SK-N-SH (cell line): ENCODE data around the gene KIF1A. TPM values are rescaled to one million over a fixed set of nuclear protein-coding genes. Genes with fewer than 3 reads are reported as not detected.

ENCODE experiments used
- CTCF ChIA-PET: fragments of 300-600, 350-600 bp; formaldehyde crosslinking; extraction: SDS; loops from one replicate; lab custom pipeline; 2021; lab: Yijun Ruan, JAX
- POLR2A ChIA-PET: fragments of 350-600 bp; sonication (Branson Sonifier 250); formaldehyde crosslinking; extraction: SDS; loops from one replicate; lab custom pipeline; 2020; ENCODE audit warnings: antibody characterized with exemption, inconsistent platforms; lab: Yijun Ruan, JAX
- DNase-seq: peaks from one replicate; pipeline ENCODE4 v3.0.0; 2012
- H2AFZ ChIP-seq: fragments of 200-600 bp; sonication (generic); 2 replicates; pipeline ENCODE4 v1.8.1; 2016; ENCODE audit warnings: antibody characterized with exemption, mild to moderate bottlenecking, low read depth
- H3F3A ChIP-seq: fragments of 200-600 bp; sonication (generic); replicated peaks from 2 replicates; pipeline ENCODE3; 2016; ENCODE audit warnings: antibody characterized with exemption, mild to moderate bottlenecking; ENCODE audit not compliant: insufficient read depth
- H3K27ac ChIP-seq, 2 experiments: fragments of 200-500 bp in 1 of 2; fragments of 200-600 bp in 1 of 2; sonication (Bioruptor generic) in 1 of 2; sonication (generic), shearing (Covaris generic) in 1 of 2; 2 replicates each; pipeline versions ENCODE4 v1.5.1 to v1.6.1; 2014 to 2016; ENCODE audit warnings: low read depth in 2 of 2, inconsistent platforms in 1 of 2, low read length in 1 of 2, mild to moderate bottlenecking in 1 of 2, mixed read lengths in 1 of 2
- H3K27me3 ChIP-seq: fragments of 200-600 bp; sonication (generic), shearing (Covaris generic); 2 replicates; pipeline ENCODE4 v1.6.1; 2016; ENCODE audit warnings: mixed run types; ENCODE audit not compliant: insufficient read depth
- H3K36me3 ChIP-seq, 2 experiments: fragments of 200-500 bp in 1 of 2; fragments of 200-600 bp in 1 of 2; sonication (Bioruptor generic) in 1 of 2; sonication (generic) in 1 of 2; replicated peaks in 1 of 2; 2 replicates each; pipeline versions ENCODE3 to v1.5.1; 2014 to 2016; ENCODE audit warnings: low read length in 1 of 2, mild to moderate bottlenecking in 1 of 2; ENCODE audit not compliant: insufficient read depth in 2 of 2, control insufficient read depth in 1 of 2
- H3K4me1 ChIP-seq, 2 experiments: fragments of 200-500 bp in 1 of 2; fragments of 200-600 bp in 1 of 2; sonication (Bioruptor generic) in 1 of 2; sonication (generic), shearing (Covaris generic) in 1 of 2; 2 replicates each; pipeline versions ENCODE4 v1.5.1 to v1.6.1; 2014 to 2016; ENCODE audit warnings: low read depth in 1 of 2, low read length in 1 of 2, mixed run types in 1 of 2; ENCODE audit not compliant: insufficient read depth in 2 of 2, control insufficient read depth in 1 of 2
- H3K4me2 ChIP-seq: fragments of 200-600 bp; sonication (generic), shearing (Covaris generic); 2 replicates; pipeline ENCODE4 v1.6.1; 2017; ENCODE audit warnings: mixed run types
- H3K4me3 ChIP-seq, 2 experiments: fragments of 200-500 bp in 1 of 2; fragments of 200-600 bp in 1 of 2; sonication (Bioruptor generic) in 1 of 2; sonication (generic), shearing (Covaris generic) in 1 of 2; 2 replicates each; pipeline versions ENCODE4 v1.5.1 to v1.8.1; 2014 to 2016; ENCODE audit warnings: low read depth in 2 of 2, inconsistent platforms in 1 of 2, low read length in 1 of 2, mild to moderate bottlenecking in 1 of 2, mixed read lengths in 1 of 2, moderate library complexity in 1 of 2
- H3K79me2 ChIP-seq: fragments of 200-600 bp; sonication (generic); 2 replicates; pipeline ENCODE4 v1.8.1; 2017; ENCODE audit warnings: mild to moderate bottlenecking; ENCODE audit not compliant: insufficient read depth
- H3K9ac ChIP-seq: fragments of 200-600 bp; sonication (generic); 2 replicates; pipeline ENCODE4 v1.6.1; 2017; ENCODE audit warnings: mixed run types
- H3K9me2 ChIP-seq: fragments of 200-600 bp; sonication (generic); 2 replicates; pipeline ENCODE4 v1.6.1; 2017; ENCODE audit warnings: mixed run types
- H3K9me3 ChIP-seq: fragments of 200-600 bp; sonication (generic); 2 replicates; pipeline ENCODE4 v1.6.1; 2017; ENCODE audit warnings: mixed run types, mild to moderate bottlenecking, moderate library complexity
- H4K20me1 ChIP-seq: fragments of 200-600 bp; sonication (generic); 2 replicates; pipeline ENCODE4 v1.6.1; 2017; ENCODE audit warnings: mild to moderate bottlenecking, mixed run types; ENCODE audit not compliant: insufficient read depth
- CHD2 ChIP-seq: fragments of 150-350 bp; IDR thresholded peaks from 2 replicates; pipeline ENCODE4 v1.6.1; 2018; ENCODE audit warnings: low read length; ENCODE audit not compliant: partially characterized antibody
- ELF1 ChIP-seq: IDR thresholded peaks from 2 replicates; pipeline ENCODE4 v1.4.0; 2012
- FOXM1 ChIP-seq: IDR thresholded peaks from 2 replicates; pipeline ENCODE4 v1.4.0; 2012; ENCODE audit warnings: low read depth, mild to moderate bottlenecking
- GABPA ChIP-seq: IDR thresholded peaks from 2 replicates; pipeline ENCODE4 v1.4.0; 2012; ENCODE audit warnings: low read depth, mild to moderate bottlenecking
- IRF3 ChIP-seq: fragments of 150-350 bp; IDR thresholded peaks from 2 replicates; pipeline ENCODE4 v1.6.1; 2016; ENCODE audit warnings: mild to moderate bottlenecking, low read depth, low read length
- MAX ChIP-seq: IDR thresholded peaks from 2 replicates; pipeline ENCODE4 v1.4.0; 2012; ENCODE audit warnings: low read depth
- MEF2A ChIP-seq: IDR thresholded peaks from 2 replicates; pipeline ENCODE4 v1.4.0; 2012; ENCODE audit warnings: low read depth, borderline replicate concordance
- MXI1 ChIP-seq: IDR thresholded peaks from 2 replicates; pipeline ENCODE4 v1.6.1; 2012; ENCODE audit warnings: mild to moderate bottlenecking, low read depth, low read length, improper control_type of control experiment
- POLR2AphosphoS5 ChIP-seq: IDR thresholded peaks from 2 replicates; pipeline ENCODE4 v1.6.1; 2012; ENCODE audit warnings: low read depth, low read length
- RAD21 ChIP-seq: IDR thresholded peaks from 2 replicates; pipeline ENCODE4 v1.6.1; 2012; ENCODE audit warnings: mild to moderate bottlenecking, low read length
- RCOR1 ChIP-seq: fragments of 150-350 bp; IDR thresholded peaks from 2 replicates; pipeline ENCODE4 v1.6.1; 2017; ENCODE audit warnings: antibody characterized with exemption, low read length
- REST ChIP-seq: IDR thresholded peaks from 2 replicates; pipeline ENCODE4 v1.6.1; 2012; ENCODE audit warnings: mild to moderate bottlenecking, low read depth, low read length, moderate library complexity
- RFX5 ChIP-seq: IDR thresholded peaks from 2 replicates; pipeline ENCODE4 v1.6.1; 2012; ENCODE audit warnings: mild to moderate bottlenecking, improper control_type of control experiment, low read length
- RXRA ChIP-seq: IDR thresholded peaks from 2 replicates; pipeline ENCODE4 v1.4.0; 2012; ENCODE audit warnings: low read depth, mild to moderate bottlenecking, borderline replicate concordance
- SMC3 ChIP-seq: IDR thresholded peaks from 2 replicates; pipeline ENCODE4 v1.6.1; 2012; ENCODE audit warnings: low read depth, low read length, improper control_type of control experiment
- TAF1 ChIP-seq: IDR thresholded peaks from 2 replicates; pipeline ENCODE4 v1.6.1; 2012; ENCODE audit warnings: low read depth, mild to moderate bottlenecking, low read length, moderate library complexity, borderline replicate concordance
- USF1 ChIP-seq: IDR thresholded peaks from 2 replicates; pipeline ENCODE4 v1.4.0; 2012; ENCODE audit warnings: low read depth, borderline replicate concordance
- WGBS: methylation state at CpG from one replicate; pipeline ENCODE4 v1.1.6; 2017; ENCODE audit warnings: low lambda C conversion rate; 5-methylcytosine and 5-hydroxymethylcytosine counted together
- polyA plus RNA-seq, 3 experiments: library from polyadenylated mRNA; depleted of rRNA; stranded (reverse); fragments of >200 nt; gene quantifications; 2 replicates each; pipeline ENCODE4 v1.2.3, GENCODE V29; 2012
- TF ChIP-seq, protein P1 (sequence below): IDR thresholded peaks from 2 replicates; pipeline ENCODE4 v1.4.0; 2012; ENCODE audit warnings: low read depth, borderline replicate concordance
- TF ChIP-seq, protein P2 (sequence below): fragments of 150-350 bp; IDR thresholded peaks from 2 replicates; pipeline ENCODE4 v1.6.1; 2017; ENCODE audit warnings: antibody characterized with exemption, low read length, low read depth, borderline replicate concordance

KIF1A gene
- polyA plus RNA-seq, 1 of the 3 experiments (the other 2 are of a cell fraction) = 0.21 TPM

DNA sequence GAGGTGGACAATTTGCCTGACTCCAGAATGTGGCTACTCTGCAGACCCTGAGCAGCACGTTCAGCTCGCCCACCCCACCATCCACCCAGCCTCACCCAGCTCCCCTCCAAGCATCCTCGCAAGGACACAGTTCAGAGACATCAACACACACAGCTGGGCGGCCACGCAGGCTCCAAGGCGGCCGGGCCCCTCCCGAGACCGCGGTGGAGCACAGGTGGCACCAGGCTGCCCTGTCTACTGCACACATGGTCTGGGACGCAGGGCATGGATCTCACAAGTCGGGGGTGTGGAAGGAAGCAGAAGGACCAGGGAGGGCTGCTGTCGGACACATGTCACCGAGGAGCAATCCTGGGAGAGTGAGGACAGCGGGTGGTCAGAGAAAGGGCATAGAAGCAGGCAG lies 92.1 kb downstream of the KIF1A start:
- TF ChIP-seq REST (no peak), TAF1 (no peak), MEF2A (no peak), MXI1 (no peak), RFX5 (no peak), FOXM1 (no peak), ELF1 (no peak), SMC3 (no peak), POLR2AphosphoS5 (no peak), GABPA (no peak), IRF3 (no peak)
- TF ChIP-seq, protein P1, sequence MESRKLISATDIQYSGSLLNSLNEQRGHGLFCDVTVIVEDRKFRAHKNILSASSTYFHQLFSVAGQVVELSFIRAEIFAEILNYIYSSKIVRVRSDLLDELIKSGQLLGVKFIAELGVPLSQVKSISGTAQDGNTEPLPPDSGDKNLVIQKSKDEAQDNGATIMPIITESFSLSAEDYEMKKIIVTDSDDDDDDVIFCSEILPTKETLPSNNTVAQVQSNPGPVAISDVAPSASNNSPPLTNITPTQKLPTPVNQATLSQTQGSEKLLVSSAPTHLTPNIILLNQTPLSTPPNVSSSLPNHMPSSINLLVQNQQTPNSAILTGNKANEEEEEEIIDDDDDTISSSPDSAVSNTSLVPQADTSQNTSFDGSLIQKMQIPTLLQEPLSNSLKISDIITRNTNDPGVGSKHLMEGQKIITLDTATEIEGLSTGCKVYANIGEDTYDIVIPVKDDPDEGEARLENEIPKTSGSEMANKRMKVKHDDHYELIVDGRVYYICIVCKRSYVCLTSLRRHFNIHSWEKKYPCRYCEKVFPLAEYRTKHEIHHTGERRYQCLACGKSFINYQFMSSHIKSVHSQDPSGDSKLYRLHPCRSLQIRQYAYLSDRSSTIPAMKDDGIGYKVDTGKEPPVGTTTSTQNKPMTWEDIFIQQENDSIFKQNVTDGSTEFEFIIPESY = no peak
- no peaks in the 10 kb centered on the region for H4K20me1 ChIP-seq
- H3K4me1 ChIP-seq = peaks cover 0 to 39% of the 10 kb centered on the region in 2 experiments; a peak in 1 of 4 replicates
- H3K9me2 ChIP-seq = no peaks in the 10 kb centered on the region
- H3K9me3 ChIP-seq = no peaks in the 10 kb centered on the region
- no peaks in the 10 kb centered on the region for H3K27me3 ChIP-seq
- H3K4me2 ChIP-seq = no peak overlapping the region
- POLR2A ChIA-PET = no interaction called here
- H3K4me3 ChIP-seq = no peak overlapping the region
- 66% methylated on average over 11 of the region's 15 CpGs for WGBS
- H3K9ac ChIP-seq = no peak overlapping the region
- no peaks in the 10 kb centered on the region for H3F3A ChIP-seq
- no peak overlapping the region; a peak in 1 of 4 replicates for H3K27ac ChIP-seq
- no peak overlapping the region for H2AFZ ChIP-seq
- CTCF ChIA-PET = interaction anchor here (0.9 kb wide), 1 partner anchor 24 kb away, joined by 4 read pairs; no protein-coding TSS in a partner anchor
- DNase-seq = no peak
- no peaks in the 10 kb centered on the region for H3K79me2 ChIP-seq
- no peaks in the 10 kb centered on the region for H3K36me3 ChIP-seq

DNA sequence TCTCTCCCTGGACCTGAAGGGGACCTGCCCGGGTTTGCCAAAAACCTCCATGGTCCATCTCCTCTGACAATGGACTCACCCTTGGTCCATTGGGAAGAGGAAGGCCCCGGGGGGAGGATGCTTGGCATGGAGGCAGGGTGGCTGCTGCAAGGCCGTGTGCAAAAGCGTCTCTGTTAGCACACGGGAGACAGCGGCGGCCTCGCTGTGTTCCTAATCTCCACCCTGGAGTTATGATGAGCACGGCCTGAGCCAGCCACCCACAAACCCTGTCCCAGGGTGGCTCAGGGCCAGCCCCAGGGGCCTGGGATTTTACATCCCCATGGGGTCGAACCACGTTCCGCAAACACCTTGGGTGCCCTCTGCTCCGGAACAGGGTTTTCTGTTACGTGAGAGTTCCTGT lies 92.6 kb downstream of the KIF1A start:
- DNase-seq = no peak
- no peaks in the 10 kb centered on the region for H3K9me3 ChIP-seq
- no peak overlapping the region for H2AFZ ChIP-seq
- no peaks in the 10 kb centered on the region for H3K79me2 ChIP-seq
- peaks cover 0 to 39% of the 10 kb centered on the region in 2 experiments; a peak in 1 of 4 replicates for H3K4me1 ChIP-seq
- H3K4me3 ChIP-seq = no peak overlapping the region
- H3F3A ChIP-seq = no peaks in the 10 kb centered on the region
- H3K4me2 ChIP-seq = no peak overlapping the region
- H3K9me2 ChIP-seq = no peaks in the 10 kb centered on the region
- no peaks in the 10 kb centered on the region for H3K27me3 ChIP-seq
- no peak overlapping the region for H3K27ac ChIP-seq
- H3K9ac ChIP-seq = no peak overlapping the region
- WGBS = no CpG with 5 or more reads among the region's 14 CpGs
- ChIA-PET CTCF (no interaction called here), POLR2A (no interaction called here)
- no peaks in the 10 kb centered on the region for H3K36me3 ChIP-seq
- H4K20me1 ChIP-seq = no peaks in the 10 kb centered on the region
- no peak for TF ChIP-seq TAF1
- no peak for TF ChIP-seq SMC3
- no peak for TF ChIP-seq CHD2
- no peak for TF ChIP-seq RCOR1
- no peak for TF ChIP-seq USF1
- no peak for TF ChIP-seq MAX
- no peak for TF ChIP-seq RXRA
- TF ChIP-seq RAD21 = no peak
- TF ChIP-seq, protein P2, sequence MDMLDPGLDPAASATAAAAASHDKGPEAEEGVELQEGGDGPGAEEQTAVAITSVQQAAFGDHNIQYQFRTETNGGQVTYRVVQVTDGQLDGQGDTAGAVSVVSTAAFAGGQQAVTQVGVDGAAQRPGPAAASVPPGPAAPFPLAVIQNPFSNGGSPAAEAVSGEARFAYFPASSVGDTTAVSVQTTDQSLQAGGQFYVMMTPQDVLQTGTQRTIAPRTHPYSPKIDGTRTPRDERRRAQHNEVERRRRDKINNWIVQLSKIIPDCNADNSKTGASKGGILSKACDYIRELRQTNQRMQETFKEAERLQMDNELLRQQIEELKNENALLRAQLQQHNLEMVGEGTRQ = no peak
- no peak for TF ChIP-seq MXI1
